Right lobe of liver (tissue), 6 donors: ENCODE data around the gene TM4SF18. TPM values are rescaled to one million over a fixed set of nuclear protein-coding genes. Genes with fewer than 3 reads are reported as not detected.

ENCODE experiments used
- ATAC-seq, 4 donors: fragments of 200-7000 bp; cut with Tn5 transposase; one replicate each; pipeline ENCODE4 v1.9.1; 2020; ENCODE audit warnings: mild to moderate bottlenecking in 4 of 4, moderate library complexity in 4 of 4
- DNase-seq, 3 donors: peaks; one replicate each; pipeline ENCODE4 v3.0.0-alpha.2; 2020
- H3K27ac ChIP-seq, 3 donors: fragments of 200-600 bp; one replicate each; pipeline ENCODE4 v1.8.0; 2022
- H3K27me3 ChIP-seq, 2 donors: fragments of 200-600 bp; one replicate each; pipeline ENCODE4 v1.8.0; 2022
- H3K36me3 ChIP-seq, 4 donors: fragments of 200-600 bp; sonication (generic) in 1 of 4; one replicate each; pipeline versions ENCODE4 v1.5.1 to v1.8.0; 2017 to 2022; ENCODE audit warnings: control low read depth in 1 of 4
- H3K4me1 ChIP-seq, 4 donors: fragments of 200-600 bp; sonication (generic) in 1 of 4; one replicate each; pipeline versions ENCODE4 v1.5.1 to v1.8.0; 2017 to 2022; ENCODE audit warnings: control low read depth in 1 of 4
- H3K4me3 ChIP-seq, 3 donors: fragments of 200-600 bp; one replicate each; pipeline ENCODE4 v1.8.0; 2022
- H3K9me3 ChIP-seq, 4 donors: fragments of 200-600 bp; sonication (generic) in 1 of 4; one replicate each; pipeline versions ENCODE4 v1.5.1 to v1.8.0; 2017 to 2022; ENCODE audit warnings: control low read depth in 1 of 4
- POLR2A ChIP-seq: fragments of 450-650 bp; IDR thresholded peaks from one replicate; pipeline ENCODE4 v1.6.1; 2017; ENCODE audit warnings: antibody characterized with exemption, mild to moderate bottlenecking
- WGBS: methylation state at CpG from one replicate; pipeline ENCODE4 v1.1.6; 2018; ENCODE audit warnings: low coverage, low lambda C conversion rate; ENCODE audit not compliant: insufficient coverage; ENCODE audit errors: missing lambda C conversion rate; 5-methylcytosine and 5-hydroxymethylcytosine counted together
- intact Hi-C, 2 donors: fragments of 100-400 bp; cut with DNase I; formaldehyde crosslinking; loops; one replicate each; pipeline versions ENCODE4 v1.11.2 to v1.14.1; 2022
- total RNA-seq, 6 experiments: library from RNA; depleted of rRNA in 2 of 6; stranded (reverse); fragments of >200 nt in 2 of 6; fragmentation: NEBNext Ultra II Directional in 3 of 6; extraction: Animal tissue kit (Norgen Biotek cat#: 25700) in 3 of 6; gene quantifications; one replicate each; pipeline versions ENCODE4 v1.1.0 to v1.2.4, GENCODE V29; 2016 to 2023
- TF ChIP-seq, protein P1 (sequence below), 4 donors: fragments of 200-600 bp in 3 of 4; fragments of 450-650 bp in 1 of 4; IDR thresholded peaks; one replicate each; pipeline versions ENCODE4 v1.5.1 to v1.8.0; 2016 to 2022; ENCODE audit warnings: antibody characterized with exemption in 4 of 4, mild to moderate bottlenecking in 2 of 4
- donor health status: DM: no; HTN: yes; CAD: no.
- donor health status: DM: no; HTN: no; CAD: no.
- donor health status: DM: no; HTN: no; CAD: no.
- donor health status: DM: no; HTN: yes; CAD: no.
- donor health status: DM: no; HTN: yes; CAD: no.

Gene TM4SF18
- total RNA-seq, 6 experiments from 2014 or later = 1.8 to 4.6 (median 3.1) TPM

DNA sequence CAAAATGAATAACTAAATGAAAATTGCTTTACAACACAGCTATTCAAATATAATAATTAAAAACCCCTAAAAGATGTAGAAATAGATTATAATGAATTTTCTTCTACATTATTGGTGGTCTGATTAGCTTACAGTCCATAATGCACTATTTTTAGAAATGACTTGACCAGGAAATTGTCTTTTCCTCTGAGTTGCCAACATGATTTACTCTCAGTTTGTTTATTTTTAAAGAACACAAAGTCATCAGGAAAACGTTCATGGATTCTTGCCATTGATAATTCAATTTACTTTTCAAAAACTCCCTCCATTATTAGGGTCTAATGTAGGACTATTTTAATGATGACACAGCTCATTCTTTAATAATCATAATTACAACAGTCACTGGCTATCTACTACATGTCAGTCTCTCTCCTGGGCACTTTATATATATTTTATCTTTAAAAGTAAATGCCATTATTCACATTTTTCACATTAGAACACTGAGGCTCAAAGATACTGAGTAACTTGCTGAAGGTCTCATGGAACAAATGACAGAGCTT is 1.1 kb downstream of the TM4SF18 start:
- H3K36me3 ChIP-seq = no peaks in the 10 kb centered on the region
- H3K27me3 ChIP-seq = no peaks in the 10 kb centered on the region
- H3K9me3 ChIP-seq = no peaks in the 10 kb centered on the region
- peak overlapping the region; percentile 22 to 38 (median 30) for H3K27ac ChIP-seq
- TF ChIP-seq, protein P1, sequence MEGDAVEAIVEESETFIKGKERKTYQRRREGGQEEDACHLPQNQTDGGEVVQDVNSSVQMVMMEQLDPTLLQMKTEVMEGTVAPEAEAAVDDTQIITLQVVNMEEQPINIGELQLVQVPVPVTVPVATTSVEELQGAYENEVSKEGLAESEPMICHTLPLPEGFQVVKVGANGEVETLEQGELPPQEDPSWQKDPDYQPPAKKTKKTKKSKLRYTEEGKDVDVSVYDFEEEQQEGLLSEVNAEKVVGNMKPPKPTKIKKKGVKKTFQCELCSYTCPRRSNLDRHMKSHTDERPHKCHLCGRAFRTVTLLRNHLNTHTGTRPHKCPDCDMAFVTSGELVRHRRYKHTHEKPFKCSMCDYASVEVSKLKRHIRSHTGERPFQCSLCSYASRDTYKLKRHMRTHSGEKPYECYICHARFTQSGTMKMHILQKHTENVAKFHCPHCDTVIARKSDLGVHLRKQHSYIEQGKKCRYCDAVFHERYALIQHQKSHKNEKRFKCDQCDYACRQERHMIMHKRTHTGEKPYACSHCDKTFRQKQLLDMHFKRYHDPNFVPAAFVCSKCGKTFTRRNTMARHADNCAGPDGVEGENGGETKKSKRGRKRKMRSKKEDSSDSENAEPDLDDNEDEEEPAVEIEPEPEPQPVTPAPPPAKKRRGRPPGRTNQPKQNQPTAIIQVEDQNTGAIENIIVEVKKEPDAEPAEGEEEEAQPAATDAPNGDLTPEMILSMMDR (IDR thresholded peaks at IDR 0.05) = no peak
- TF ChIP-seq POLR2A = no peak
- no peaks in the 10 kb centered on the region for H3K4me1 ChIP-seq
- intact Hi-C loops = no loop called here
- 5% methylated on average over 1 of the region's 1 CpG for WGBS
- peak in 3 of 4 donors; percentile 24 to 62 (median 28) for ATAC-seq
- H3K4me3 ChIP-seq = peak overlapping the region in 2 of 3 donors; percentile 1 to 4
- DNase-seq = no peak

DNA sequence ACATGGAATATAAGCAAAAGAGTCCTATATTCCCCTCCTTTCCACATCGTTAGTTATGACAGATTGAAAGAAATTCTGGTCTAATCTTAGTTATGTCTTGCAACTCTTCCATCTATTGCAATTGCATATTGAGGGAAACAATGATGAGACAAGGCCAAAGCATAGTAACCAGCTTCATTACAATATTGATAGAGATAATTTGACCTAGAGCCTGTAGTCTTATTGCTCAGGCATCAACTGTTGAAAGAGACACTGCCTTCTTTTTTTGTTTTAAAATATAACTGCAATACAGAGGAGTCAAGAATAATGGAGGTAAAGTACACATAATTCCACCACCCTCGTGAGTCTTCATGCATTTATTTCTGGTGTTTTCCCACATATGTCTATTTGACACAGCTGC is 2.0 kb downstream of the TM4SF18 start:
- Histone ChIP-seq H3K27ac (no peak overlapping the region), H3K9me3 (no peaks in the 10 kb centered on the region), H3K4me1 (no peaks in the 10 kb centered on the region), H3K27me3 (no peaks in the 10 kb centered on the region), H3K4me3 (peak overlapping the region in 1 of 3 donors; percentile 3), H3K36me3 (no peaks in the 10 kb centered on the region)
- intact Hi-C loops = no loop called here
- WGBS = 54% methylated on average over 2 of the region's 2 CpGs
- no peak for TF ChIP-seq POLR2A
- TF ChIP-seq, protein P1 (IDR thresholded peaks at IDR 0.05) = no peak
- ATAC-seq (no peak), DNase-seq (no peak)

DNA sequence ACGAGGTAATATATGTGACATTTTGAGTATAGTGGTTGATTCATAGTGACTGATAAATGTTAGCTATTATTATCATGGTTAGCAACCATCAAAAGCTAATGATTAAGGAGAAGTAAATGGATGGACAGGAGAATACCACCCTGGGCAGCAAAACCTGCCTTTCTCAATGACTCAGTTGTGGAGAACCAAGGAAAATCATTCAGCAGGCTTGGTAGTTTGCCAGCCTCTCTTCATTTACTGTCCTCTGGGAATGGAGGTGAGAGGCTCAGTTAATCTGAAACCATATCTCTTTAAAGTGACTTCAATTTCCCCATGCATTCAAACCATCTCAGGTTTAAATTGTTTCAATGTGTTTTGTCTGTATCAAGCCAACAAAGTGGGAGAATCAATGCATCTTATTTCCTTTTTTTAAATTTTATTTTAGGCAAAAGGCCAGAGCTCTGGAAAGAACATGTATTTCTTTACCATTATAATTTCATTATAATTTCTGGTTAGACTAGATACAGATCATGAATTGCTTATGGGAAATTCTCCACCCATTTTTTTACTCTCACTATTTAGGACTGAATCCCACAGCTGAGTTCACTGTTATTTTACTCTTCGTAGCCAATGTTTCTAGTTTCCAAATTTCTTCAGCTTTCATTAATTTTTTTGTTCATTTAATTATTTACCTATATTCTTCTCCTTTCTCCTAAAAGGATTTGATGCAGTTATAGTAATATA is 2.7 kb downstream of the TM4SF18 start:
- intact Hi-C loops = no loop called here
- ATAC-seq = no peak
- Histone ChIP-seq H3K4me3 (no peak overlapping the region), H3K27me3 (no peaks in the 10 kb centered on the region), H3K9me3 (no peaks in the 10 kb centered on the region), H3K27ac (no peak overlapping the region), H3K36me3 (no peaks in the 10 kb centered on the region), H3K4me1 (no peaks in the 10 kb centered on the region)
- 77% methylated on average over 2 of the region's 2 CpGs for WGBS
- TF ChIP-seq, protein P1 (IDR thresholded peaks at IDR 0.05) = no peak
- no peak for TF ChIP-seq POLR2A
- DNase-seq = no peak

DNA sequence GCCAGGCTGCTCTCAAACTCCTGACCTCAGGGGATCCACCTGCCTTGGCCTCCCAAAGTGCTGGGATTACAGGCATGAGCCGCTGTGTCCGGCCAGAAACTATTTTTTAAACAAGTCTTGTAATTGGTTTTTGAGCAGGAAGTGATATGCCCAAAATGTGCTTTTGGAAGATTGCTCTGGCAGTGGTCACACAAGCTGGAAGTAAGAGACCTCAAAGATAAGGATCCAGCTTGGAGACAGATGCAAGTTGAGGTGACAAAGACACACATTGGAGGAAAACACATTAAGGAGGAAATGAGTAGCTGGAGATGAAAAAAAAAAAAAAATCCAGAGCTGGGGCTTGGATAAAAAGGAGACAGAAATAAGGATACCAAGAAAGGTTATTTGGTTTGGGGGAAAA is 6.3 kb downstream of the TM4SF18 start:
- intact Hi-C loops = no loop called here
- H3K9me3 ChIP-seq = no peaks in the 10 kb centered on the region
- ATAC-seq (no peak), DNase-seq (no peak)
- TF ChIP-seq POLR2A = no peak
- TF ChIP-seq, protein P1 (IDR thresholded peaks at IDR 0.05) = no peak
- no peak overlapping the region for H3K4me3 ChIP-seq
- no peaks in the 10 kb centered on the region for H3K4me1 ChIP-seq
- WGBS = 69% methylated on average over 2 of the region's 2 CpGs
- no peak overlapping the region for H3K27ac ChIP-seq
- H3K27me3 ChIP-seq = no peaks in the 10 kb centered on the region
- no peaks in the 10 kb centered on the region for H3K36me3 ChIP-seq
